ENCODE results near the gene AHRR. TPM values are rescaled to one million over a fixed set of nuclear protein-coding genes. Genes with fewer than 3 reads are reported as not detected.
A peak's percentile ranks its signal among the peaks of the same experiment; 100 is the strongest.

Gene AHRR
- total RNA-seq, 1 donor from 2014 or later, result 6.1 TPM

- peaks cover 37% of the 10 kb centered on the region for H3K36me3 Mint-ChIP-seq (ENCODE audit: low read depth)
- no peaks in the 10 kb centered on the region for H3K27me3 Mint-ChIP-seq
- no peak overlapping the region for H3K4me3 Mint-ChIP-seq
- CTCF ChIA-PET, result no interaction called here
- no peak for TF ChIP-seq CTCF (IDR thresholded peaks at IDR 0.05)
- H3K4me1 Mint-ChIP-seq, result peaks cover 36% of the 10 kb centered on the region
- POLR2A ChIA-PET, result interaction anchor here (1.4 kb wide), 1 partner anchor 21 kb away, joined by 3 read pairs; no protein-coding TSS in a partner anchor
- H3K27ac Mint-ChIP-seq, result no peak overlapping the region
- intact Hi-C loops (cut with micrococcal nuclease), result loop anchor here (2.0 kb wide), 2 partner anchors 19 to 63 kb away; no protein-coding TSS in a partner anchor
- DNase-seq, result peak; percentile 11
- no peak for ATAC-seq (ENCODE audit: low read depth)
- no peaks in the 10 kb centered on the region for H3K9me3 Mint-ChIP-seq
These were observed 144.3 kb downstream of the AHRR start for GRCh38 chr5:465591-466403.

- H3K27ac Mint-ChIP-seq, result no peak overlapping the region
These were observed 145.3 kb downstream of the AHRR start for GRCh38 chr5:466661-467310.

GRCh38 chr5:468401-468800 lies 146.9 kb downstream of the AHRR start:
- Mint-ChIP-seq H3K27ac (no peak overlapping the region), H3K4me3 (no peak overlapping the region), H3K9me3 (no peaks in the 10 kb centered on the region), H3K4me1 (peaks cover 48% of the 10 kb centered on the region), H3K27me3 (no peaks in the 10 kb centered on the region), H3K36me3 (ENCODE audit: low read depth) (peaks cover 19% of the 10 kb centered on the region)
- ChIA-PET POLR2A (no interaction called here), CTCF (no interaction called here)
- TF ChIP-seq CTCF (IDR thresholded peaks at IDR 0.05), result no peak
- DNase-seq, result no peak
- no peak for ATAC-seq (ENCODE audit: low read depth)
- intact Hi-C loops (cut with micrococcal nuclease), result no loop called here

More at GRCh38 chr5:466661-467310, 145.3 kb downstream of the AHRR start:
- DNase-seq, result peak; percentile 14
- intact Hi-C loops (cut with micrococcal nuclease), result no loop called here
- no peaks in the 10 kb centered on the region for H3K27me3 Mint-ChIP-seq
- H3K36me3 Mint-ChIP-seq (ENCODE audit: low read depth), result peaks cover 33% of the 10 kb centered on the region
- TF ChIP-seq CTCF (IDR thresholded peaks at IDR 0.05), result no peak
- ATAC-seq (ENCODE audit: low read depth), result no peak
- peaks cover 46% of the 10 kb centered on the region for H3K4me1 Mint-ChIP-seq
- ChIA-PET CTCF (no interaction called here), POLR2A (interaction anchor here (1.4 kb wide), 1 partner anchor 22 kb away, joined by 3 read pairs; no protein-coding TSS in a partner anchor)
- no peaks in the 10 kb centered on the region for H3K9me3 Mint-ChIP-seq
- no peak overlapping the region for H3K4me3 Mint-ChIP-seq

- Mint-ChIP-seq H3K4me3 (no peak overlapping the region), H3K4me1 (peaks cover 43% of the 10 kb centered on the region), H3K27ac (no peak overlapping the region), H3K27me3 (peaks cover 4% of the 10 kb centered on the region), H3K36me3 (ENCODE audit: low read depth) (peaks cover 14% of the 10 kb centered on the region), H3K9me3 (no peaks in the 10 kb centered on the region)
- ChIA-PET CTCF (no interaction called here), POLR2A (no interaction called here)
- ATAC-seq (ENCODE audit: low read depth), result no peak
- intact Hi-C loops (cut with micrococcal nuclease), result no loop called here
- peak; percentile 12 for DNase-seq
- TF ChIP-seq CTCF (IDR thresholded peaks at IDR 0.05), result no peak
These were observed 148.4 kb downstream of the AHRR start for GRCh38 chr5:469752-470483.

All from activated B cell treated with CpG ODN at 0.5 μM for 24 hours (primary cell).